Mesothelial cell of epicardium (in vitro differentiated cells): ENCODE data around the gene ALAD. TPM values are rescaled to one million over a fixed set of nuclear protein-coding genes. Genes with fewer than 3 reads are reported as not detected.

Experiments used
- DNase-seq, 2 experiments: peaks; one replicate each; pipeline ENCODE4 v3.0.0; 2021; ENCODE audit warnings: low spot score in 2 of 2; ENCODE audit not compliant: unreplicated experiment in 2 of 2
- H3K27ac Mint-ChIP-seq: 2 replicates; pipeline ENCODE4 v1.8.0; 2021; ENCODE audit warnings: mixed read lengths
- H3K27me3 Mint-ChIP-seq: 2 replicates; pipeline ENCODE4 v1.8.0; 2021; ENCODE audit warnings: low read depth, mixed read lengths
- H3K36me3 Mint-ChIP-seq: 2 replicates; pipeline ENCODE4 v1.8.0; 2021; ENCODE audit warnings: mixed read lengths
- H3K4me1 Mint-ChIP-seq: 2 replicates; pipeline ENCODE4 v1.8.0; 2021; ENCODE audit warnings: mixed read lengths
- H3K4me3 Mint-ChIP-seq: 2 replicates; pipeline ENCODE4 v1.8.0; 2021; ENCODE audit warnings: mild to moderate bottlenecking, moderate library complexity, mixed read lengths
- H3K9me3 Mint-ChIP-seq: 2 replicates; pipeline ENCODE4 v1.8.0; 2021; ENCODE audit warnings: mixed read lengths
- total RNA-seq: library from RNA; stranded (reverse); gene quantifications from 3 replicates; pipeline ENCODE4 v1.2.1, GENCODE V29; 2021
- TF ChIP-seq, protein P1 (sequence below): fragments of 200-600 bp; sonication (generic); IDR thresholded peaks from one replicate; pipeline ENCODE4 v1.5.0; 2021; ENCODE audit warnings: antibody characterized with exemption; ENCODE audit not compliant: unreplicated experiment

ALAD gene
- total RNA-seq, 1 donor from 2014 or later, result 45.6 TPM

DNA sequence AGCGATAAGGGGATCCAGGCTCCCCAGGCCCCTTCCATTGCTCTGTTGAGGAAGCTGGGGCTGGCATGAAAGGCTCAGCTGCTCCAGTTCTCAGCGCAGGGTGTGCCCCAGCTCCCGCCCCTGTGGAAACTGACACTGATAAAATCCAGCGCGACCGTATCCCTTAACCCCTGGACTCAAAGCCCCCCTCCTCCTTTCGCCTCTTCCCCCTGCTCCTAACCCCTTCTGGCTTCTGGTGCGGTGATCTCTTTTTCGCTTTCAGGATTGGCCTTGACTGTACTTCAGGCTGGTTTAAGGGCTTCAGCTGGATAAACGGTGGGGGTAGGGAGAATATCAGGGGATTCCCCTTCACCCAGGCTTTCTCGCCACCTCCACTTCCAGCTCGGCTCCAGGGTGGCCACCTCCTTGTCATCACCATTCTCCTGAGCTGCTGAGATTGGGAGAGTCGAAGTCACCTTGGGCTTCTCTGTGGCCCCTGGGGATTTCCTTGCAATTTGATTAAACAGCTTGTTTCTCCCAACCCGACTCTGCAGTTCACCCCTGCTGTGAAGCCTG, 50.9 kb downstream of the ALAD start:
- H3K27me3 Mint-ChIP-seq, result peaks cover 53% of the 10 kb centered on the region
- TF ChIP-seq, protein P1, sequence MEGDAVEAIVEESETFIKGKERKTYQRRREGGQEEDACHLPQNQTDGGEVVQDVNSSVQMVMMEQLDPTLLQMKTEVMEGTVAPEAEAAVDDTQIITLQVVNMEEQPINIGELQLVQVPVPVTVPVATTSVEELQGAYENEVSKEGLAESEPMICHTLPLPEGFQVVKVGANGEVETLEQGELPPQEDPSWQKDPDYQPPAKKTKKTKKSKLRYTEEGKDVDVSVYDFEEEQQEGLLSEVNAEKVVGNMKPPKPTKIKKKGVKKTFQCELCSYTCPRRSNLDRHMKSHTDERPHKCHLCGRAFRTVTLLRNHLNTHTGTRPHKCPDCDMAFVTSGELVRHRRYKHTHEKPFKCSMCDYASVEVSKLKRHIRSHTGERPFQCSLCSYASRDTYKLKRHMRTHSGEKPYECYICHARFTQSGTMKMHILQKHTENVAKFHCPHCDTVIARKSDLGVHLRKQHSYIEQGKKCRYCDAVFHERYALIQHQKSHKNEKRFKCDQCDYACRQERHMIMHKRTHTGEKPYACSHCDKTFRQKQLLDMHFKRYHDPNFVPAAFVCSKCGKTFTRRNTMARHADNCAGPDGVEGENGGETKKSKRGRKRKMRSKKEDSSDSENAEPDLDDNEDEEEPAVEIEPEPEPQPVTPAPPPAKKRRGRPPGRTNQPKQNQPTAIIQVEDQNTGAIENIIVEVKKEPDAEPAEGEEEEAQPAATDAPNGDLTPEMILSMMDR, result no peak
- no peak for DNase-seq
- H3K4me3 Mint-ChIP-seq, result peak overlapping the region; percentile 63
- peaks cover 10% of the 10 kb centered on the region for H3K4me1 Mint-ChIP-seq
- no peaks in the 10 kb centered on the region for H3K9me3 Mint-ChIP-seq
- H3K27ac Mint-ChIP-seq, result no peak overlapping the region
- H3K36me3 Mint-ChIP-seq, result no peaks in the 10 kb centered on the region

DNA sequence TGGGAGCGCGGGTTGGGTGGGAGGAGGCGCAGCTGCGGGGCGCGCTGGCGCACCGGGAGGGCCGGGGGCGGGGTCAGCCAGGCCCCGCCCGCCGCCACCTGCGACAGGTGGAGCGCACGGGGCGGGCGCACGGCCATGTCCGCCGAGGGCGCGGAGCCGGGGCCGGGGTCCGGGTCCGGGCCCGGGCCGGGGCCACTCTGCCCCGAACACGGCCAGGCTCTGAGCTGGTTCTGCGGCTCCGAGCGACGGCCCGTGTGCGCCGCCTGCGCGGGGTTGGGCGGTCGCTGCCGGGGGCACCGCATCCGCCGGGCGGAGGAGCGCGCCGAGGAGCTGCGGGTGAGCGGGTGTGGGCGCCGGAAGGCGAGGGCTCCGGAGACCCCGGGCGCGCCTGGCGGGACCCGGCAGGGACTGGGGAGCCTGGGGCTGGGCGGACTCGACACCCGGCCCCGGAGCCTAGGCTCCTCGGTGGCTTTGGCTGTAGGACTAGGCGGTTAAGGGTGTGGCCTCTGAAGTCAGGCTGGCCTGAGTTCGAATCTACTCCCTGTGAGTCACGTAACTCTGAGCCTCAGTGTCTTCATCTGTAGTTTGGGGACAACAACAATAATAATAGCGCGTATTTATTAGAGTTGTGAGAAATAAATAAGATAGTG, 51.5 kb downstream of the ALAD start, which contains the start of gene BSPRY:
TSS of gene BSPRY (plus strand) at position 97 of the 650 bp plus-strand sequence. CDS start at position 136, 39 bp downstream.
- DNase-seq, result peak in 1 of 2 experiments; percentile 51
- no peaks in the 10 kb centered on the region for H3K36me3 Mint-ChIP-seq
- TF ChIP-seq, protein P1, result no peak

DNA sequence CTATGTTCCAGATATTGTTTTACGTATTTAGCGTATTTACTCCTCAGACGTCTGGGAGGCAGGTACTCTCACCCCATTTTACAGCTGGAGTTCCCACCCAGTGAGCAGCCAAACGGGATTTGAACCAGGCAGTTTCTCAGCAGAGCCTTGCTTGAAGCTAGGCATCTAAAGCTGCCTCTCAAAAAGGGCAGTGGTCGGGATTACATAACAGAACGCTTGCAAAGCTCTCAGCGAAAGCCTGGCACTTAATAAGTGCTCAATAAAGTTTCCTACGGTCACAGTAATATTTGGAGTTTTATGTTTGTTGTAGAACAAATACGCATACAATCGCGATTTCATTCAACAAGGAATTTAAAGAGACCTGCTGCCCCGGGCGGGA, 52.0 kb downstream of the ALAD start:
- H3K27ac Mint-ChIP-seq, result no peak overlapping the region
- H3K27me3 Mint-ChIP-seq, result peaks cover 53% of the 10 kb centered on the region
- H3K9me3 Mint-ChIP-seq, result no peaks in the 10 kb centered on the region
- TF ChIP-seq, protein P1, result no peak
- peaks cover 12% of the 10 kb centered on the region for H3K4me1 Mint-ChIP-seq
- H3K36me3 Mint-ChIP-seq, result no peaks in the 10 kb centered on the region
- DNase-seq, result no peak
- H3K4me3 Mint-ChIP-seq, result peak overlapping the region; percentile 67

More for the DNA sequence above, 51.5 kb downstream of the ALAD start, which contains the start of gene BSPRY:
- H3K27me3 Mint-ChIP-seq, result peaks cover 53% of the 10 kb centered on the region
- no peak within 1 kb of the TSS for H3K27ac Mint-ChIP-seq
- peak within 1 kb of the TSS; percentile 67 for H3K4me3 Mint-ChIP-seq
- H3K9me3 Mint-ChIP-seq, result no peaks in the 10 kb centered on the region
- peaks cover 12% of the 10 kb centered on the region for H3K4me1 Mint-ChIP-seq

DNA sequence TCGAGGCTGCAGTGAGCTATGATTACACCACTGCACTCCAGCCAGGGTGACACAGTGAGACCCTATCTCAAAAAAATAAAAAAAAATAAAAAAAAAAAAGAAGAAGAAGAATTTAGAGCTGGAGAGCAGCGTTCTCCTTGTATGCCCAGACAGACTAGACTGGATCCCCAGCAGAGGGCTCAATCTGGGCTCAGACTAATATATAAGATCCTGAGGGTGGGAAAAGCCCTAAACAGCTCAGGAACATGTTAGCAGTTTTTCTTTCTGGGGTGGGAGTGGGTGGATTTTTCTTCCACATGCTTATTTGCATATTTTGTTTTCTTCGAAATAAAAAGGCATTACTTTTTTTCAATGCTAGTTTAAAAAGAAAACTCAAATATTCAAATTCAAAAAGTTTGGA, 52.6 kb downstream of the ALAD start:
- no peak overlapping the region for H3K4me3 Mint-ChIP-seq
- peaks cover 18% of the 10 kb centered on the region for H3K4me1 Mint-ChIP-seq
- H3K9me3 Mint-ChIP-seq, result no peaks in the 10 kb centered on the region
- H3K27me3 Mint-ChIP-seq, result peaks cover 50% of the 10 kb centered on the region
- TF ChIP-seq, protein P1, result no peak
- no peak for DNase-seq
- H3K36me3 Mint-ChIP-seq, result no peaks in the 10 kb centered on the region
- no peak overlapping the region for H3K27ac Mint-ChIP-seq

DNA sequence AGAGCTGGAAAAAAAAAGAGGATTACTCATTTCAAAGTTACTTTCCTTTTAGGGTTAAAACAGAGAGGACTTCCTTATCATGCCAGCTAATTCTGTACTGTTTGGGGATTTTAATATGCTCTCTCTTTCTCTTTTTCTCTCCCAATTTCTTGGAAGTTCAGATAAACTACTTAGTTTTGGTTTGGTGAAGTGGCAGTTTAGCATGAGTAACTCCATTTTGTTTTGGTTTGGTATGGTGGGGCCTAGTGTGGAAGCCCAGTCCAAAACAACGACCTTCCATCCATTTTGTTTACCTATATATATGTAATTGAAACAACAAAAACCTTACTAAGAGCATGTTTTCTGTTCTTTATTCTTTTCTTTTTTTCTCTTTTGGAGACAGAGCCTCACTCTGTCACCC, 55.4 kb downstream of the ALAD start:
- H3K9me3 Mint-ChIP-seq, result no peaks in the 10 kb centered on the region
- TF ChIP-seq, protein P1, result no peak
- no peak overlapping the region for H3K4me3 Mint-ChIP-seq
- no peak overlapping the region for H3K27ac Mint-ChIP-seq
- peaks cover 28% of the 10 kb centered on the region for H3K27me3 Mint-ChIP-seq
- no peak for DNase-seq
- no peaks in the 10 kb centered on the region for H3K36me3 Mint-ChIP-seq
- H3K4me1 Mint-ChIP-seq, result peaks cover 32% of the 10 kb centered on the region
